Aorta (tissue), 5 donors: ENCODE measurements around the gene ADAMTSL1. TPM values are rescaled to one million over a fixed set of nuclear protein-coding genes. Genes with fewer than 3 reads are reported as not detected.
A peak's percentile ranks its signal among the peaks of the same experiment; 100 is the strongest.

Experiments used
- ATAC-seq: fragments of 200-7000 bp; cut with Tn5 transposase; one replicate; pipeline ENCODE4 v1.9.1; 2022; ENCODE audit warnings: moderate library complexity; ENCODE audit not compliant: low FRiP score
- DNase-seq, 2 donors: peaks; one replicate each; pipeline ENCODE4 v3.0.0-alpha.2; 2020
- H3K27ac ChIP-seq, 2 donors: one replicate each; pipeline ENCODE4 v1.5.1; 2013; ENCODE audit warnings: low read length in 2 of 2, mild to moderate bottlenecking in 2 of 2, moderate library complexity in 2 of 2, control low read depth in 1 of 2, inconsistent platforms in 1 of 2, low read depth in 1 of 2
- H3K27me3 ChIP-seq, 2 donors: one replicate each; pipeline ENCODE4 v1.6.1; 2013; ENCODE audit warnings: control low read depth in 1 of 2, low read length in 1 of 2, mild to moderate bottlenecking in 1 of 2, moderate library complexity in 1 of 2; ENCODE audit not compliant: insufficient read depth in 2 of 2, control insufficient read depth in 1 of 2
- H3K36me3 ChIP-seq, 2 donors: one replicate each; pipeline ENCODE4 v1.6.1; 2013; ENCODE audit warnings: control low read depth in 1 of 2, low read length in 1 of 2, mild to moderate bottlenecking in 1 of 2; ENCODE audit not compliant: insufficient read depth in 2 of 2, control insufficient read depth in 1 of 2
- H3K4me1 ChIP-seq, 2 donors: one replicate each; pipeline ENCODE4 v1.6.1; 2013; ENCODE audit warnings: low read length in 2 of 2, control low read depth in 1 of 2, mild to moderate bottlenecking in 1 of 2, moderate library complexity in 1 of 2; ENCODE audit not compliant: insufficient read depth in 2 of 2, control insufficient read depth in 1 of 2
- H3K4me3 ChIP-seq, 2 donors: one replicate each; pipeline ENCODE4 v1.5.1; 2013; ENCODE audit warnings: low read length in 2 of 2, control low read depth in 1 of 2, mild to moderate bottlenecking in 1 of 2
- H3K9me3 ChIP-seq: one replicate; pipeline ENCODE4 v1.6.1; 2013; ENCODE audit warnings: mild to moderate bottlenecking, low read length; ENCODE audit not compliant: control insufficient read depth
- WGBS, 2 donors: extraction: QIAGEN DNeasy Blood & Tissue Kit; methylation state at CpG; one replicate each; pipeline ENCODE4 v1.1.7; 2013; 5-methylcytosine and 5-hydroxymethylcytosine counted together
- intact Hi-C, 2 donors: fragments of 100-400 bp; cut with DNase I; formaldehyde crosslinking; loops; one replicate each; pipeline versions ENCODE4 v1.14.2 to v1.15.0; 2022
- polyA plus RNA-seq, 2 donors: library from polyadenylated mRNA; stranded (reverse); fragments of 200-250 nt; gene quantifications; one replicate each; pipeline ENCODE4 v1.2.3, GENCODE V29; 2013
- total RNA-seq, 2 donors: library from RNA; stranded (reverse); fragmentation: NEBNext Ultra II Directional; extraction: Animal tissue kit (Norgen Biotek cat#: 25700); gene quantifications; one replicate each; pipeline ENCODE4 v1.2.1, GENCODE V29; 2021
- donor health status: healthy with polysubstance abuse.
- donor health status: Bipolar disorder and iron deficiency.
- donor health status: DM: no; HTN: no; CAD: no.
- donor health status: DM: no; HTN: no; CAD: no.
- donor health status: DM: yes; HTN: yes; CAD: no.

The ADAMTSL1 gene
- total and polyA plus RNA-seq, 4 donors = 6.6 to 54.2 (median 30.0) TPM

GRCh38 chr9:18477719-18478118, 3.8 kb downstream of the ADAMTSL1 start:
- DNase-seq (no peak), ATAC-seq (no peak)
- Histone ChIP-seq H3K4me1 (peaks cover 4 to 6% of the 10 kb centered on the region in 2 donors), H3K9me3 (no peaks in the 10 kb centered on the region), H3K4me3 (no peak overlapping the region), H3K27ac (peak overlapping the region in 1 of 2 donors; percentile 28), H3K36me3 (no peaks in the 10 kb centered on the region), H3K27me3 (no peaks in the 10 kb centered on the region)
- intact Hi-C loops = no loop called here

GRCh38 chr9:18478501-18479361, 4.8 kb downstream of the ADAMTSL1 start:
- Histone ChIP-seq H3K4me1 (peaks cover 4 to 5% of the 10 kb centered on the region in 2 donors), H3K27me3 (no peaks in the 10 kb centered on the region), H3K27ac (peak overlapping the region; percentile 82 to 90), H3K36me3 (no peaks in the 10 kb centered on the region), H3K4me3 (no peak overlapping the region), H3K9me3 (no peaks in the 10 kb centered on the region)
- DNase-seq = peak in 1 of 2 donors; percentile 56
- 10 to 14% methylated on average over 7 of the region's 7 CpGs for WGBS, 2 donors
- ATAC-seq = peak; percentile 65
- intact Hi-C loops = no loop called here

GRCh38 chr9:18479405-18479804, 5.5 kb downstream of the ADAMTSL1 start:
- Histone ChIP-seq H3K9me3 (no peaks in the 10 kb centered on the region), H3K4me1 (peaks cover 2 to 4% of the 10 kb centered on the region in 2 donors), H3K27me3 (no peaks in the 10 kb centered on the region), H3K36me3 (no peaks in the 10 kb centered on the region), H3K4me3 (no peak overlapping the region), H3K27ac (no peak overlapping the region)
- DNase-seq = no peak
- WGBS, 2 donors = 59% methylated on average over 3 of the region's 3 CpGs
- intact Hi-C loops = no loop called here
- ATAC-seq = no peak

- WGBS, 2 donors = 64 to 65% methylated on average over 3 of the region's 3 CpGs
- no peaks in the 10 kb centered on the region for H3K36me3 ChIP-seq
- peaks cover 0 to 4% of the 10 kb centered on the region in 2 donors for H3K4me1 ChIP-seq
- no peaks in the 10 kb centered on the region for H3K27me3 ChIP-seq
- no peak overlapping the region for H3K27ac ChIP-seq
- intact Hi-C loops = no loop called here
- no peak for DNase-seq
- H3K4me3 ChIP-seq = no peak overlapping the region
- no peak for ATAC-seq
- no peaks in the 10 kb centered on the region for H3K9me3 ChIP-seq
Measured at GRCh38 chr9:18480662-18481093, 6.7 kb downstream of the ADAMTSL1 start.

GRCh38 chr9:18482371-18482770, 8.4 kb downstream of the ADAMTSL1 start:
- no peaks in the 10 kb centered on the region for H3K9me3 ChIP-seq
- intact Hi-C loops = no loop called here
- H3K27me3 ChIP-seq = no peaks in the 10 kb centered on the region
- no peak for DNase-seq
- WGBS, 2 donors = 62 to 65% methylated on average over 2 of the region's 2 CpGs
- ATAC-seq = no peak
- peaks cover 0 to 4% of the 10 kb centered on the region in 2 donors for H3K4me1 ChIP-seq
- H3K4me3 ChIP-seq = no peak overlapping the region
- H3K36me3 ChIP-seq = no peaks in the 10 kb centered on the region
- H3K27ac ChIP-seq = no peak overlapping the region

- ATAC-seq (peak; percentile 16), DNase-seq (no peak)
- Histone ChIP-seq H3K27me3 (no peaks in the 10 kb centered on the region), H3K36me3 (no peaks in the 10 kb centered on the region), H3K27ac (no peak overlapping the region), H3K4me3 (no peak overlapping the region), H3K4me1 (peaks cover 3 to 5% of the 10 kb centered on the region in 2 donors), H3K9me3 (no peaks in the 10 kb centered on the region)
- intact Hi-C loops = no loop called here
- WGBS, 2 donors = 93 to 95% methylated on average over 2 of the region's 2 CpGs
Measured at GRCh38 chr9:18485714-18486113, 11.8 kb downstream of the ADAMTSL1 start.

- H3K27ac ChIP-seq = no peak overlapping the region
Measured at GRCh38 chr9:18487611-18488010, 13.7 kb downstream of the ADAMTSL1 start.

GRCh38 chr9:18488886-18489285, 14.9 kb downstream of the ADAMTSL1 start:
- DNase-seq = no peak
- intact Hi-C loops = no loop called here
- WGBS, 2 donors = 81 to 85% methylated on average over 2 of the region's 2 CpGs
- Histone ChIP-seq H3K4me3 (no peak overlapping the region), H3K36me3 (no peaks in the 10 kb centered on the region), H3K27me3 (no peaks in the 10 kb centered on the region), H3K27ac (no peak overlapping the region), H3K4me1 (peaks cover 3 to 9% of the 10 kb centered on the region in 2 donors), H3K9me3 (no peaks in the 10 kb centered on the region)
- ATAC-seq = no peak

More at GRCh38 chr9:18487611-18488010, 13.7 kb downstream of the ADAMTSL1 start:
- Histone ChIP-seq H3K36me3 (no peaks in the 10 kb centered on the region), H3K9me3 (no peaks in the 10 kb centered on the region), H3K4me3 (no peak overlapping the region), H3K27me3 (no peaks in the 10 kb centered on the region), H3K4me1 (peaks cover 3 to 5% of the 10 kb centered on the region in 2 donors)
- intact Hi-C loops = no loop called here
- no peak for DNase-seq
- ATAC-seq = no peak
- 93 to 96% methylated on average over 7 of the region's 7 CpGs for WGBS, 2 donors

GRCh38 chr9:18489861-18490260, 15.9 kb downstream of the ADAMTSL1 start:
- intact Hi-C loops = no loop called here
- H3K4me1 ChIP-seq = peaks cover 3 to 9% of the 10 kb centered on the region in 2 donors
- H3K4me3 ChIP-seq = no peak overlapping the region

More at GRCh38 chr9:18489861-18490260, 15.9 kb downstream of the ADAMTSL1 start:
- H3K9me3 ChIP-seq = no peaks in the 10 kb centered on the region
- 32 to 41% methylated on average over 2 of the region's 2 CpGs for WGBS, 2 donors
- H3K27me3 ChIP-seq = no peaks in the 10 kb centered on the region
- no peaks in the 10 kb centered on the region for H3K36me3 ChIP-seq
- ATAC-seq (no peak), DNase-seq (no peak)
- H3K27ac ChIP-seq = peak overlapping the region; percentile 30 to 90
